Measurements from ENCODE around the gene THSD4. TPM values are rescaled to one million over a fixed set of nuclear protein-coding genes. Genes with fewer than 3 reads are reported as not detected.

Gene THSD4
- total and polyA plus RNA-seq, 2 donors (not counting 1 experiment from before 2014, with no cell fraction given), result 43.1 to 95.5 TPM

- H3K9ac ChIP-seq (ENCODE audit: insufficient read depth, low read length), result no peak overlapping the region
- no peak for DNase-seq (ENCODE audit: low read depth in 2 of 2)
- peaks cover 4% of the 10 kb centered on the region for H3K9me3 ChIP-seq (ENCODE audit: control insufficient read depth, insufficient read depth, low read depth, low read length)
- H3K27me3 ChIP-seq (ENCODE audit: control insufficient read depth, insufficient read depth, low read length), result no peaks in the 10 kb centered on the region
- H3K4me3 ChIP-seq (replicated peaks in 1 of 4; ENCODE audit: control extremely low read depth in 1 of 4, insufficient read depth in 1 of 4, low read depth in 3 of 4, low read length in 4 of 4), result no peak overlapping the region
- no peak overlapping the region for H3K27ac ChIP-seq (ENCODE audit: insufficient read depth, low read length)
- H3K79me2 ChIP-seq (ENCODE audit: control insufficient read depth, insufficient read depth, low read length), result no peaks in the 10 kb centered on the region
- H3K36me3 ChIP-seq (ENCODE audit: control insufficient read depth, insufficient read depth, low read length), result no peaks in the 10 kb centered on the region
- H4K20me1 ChIP-seq (ENCODE audit: control insufficient read depth, extremely low read depth, insufficient read depth, low read length), result no peaks in the 10 kb centered on the region
- TF ChIP-seq EZH2 (IDR thresholded peaks at IDR 0.05; ENCODE audit: low read length, missing control alignments), result no peak
- no peaks in the 10 kb centered on the region for H3K4me1 ChIP-seq (ENCODE audit: control insufficient read depth, extremely low read depth, insufficient read depth, low read length)
- no peak overlapping the region for H3K4me2 ChIP-seq (ENCODE audit: extremely low read depth, insufficient read depth, low read length)
- H2AFZ ChIP-seq (ENCODE audit: low read length), result no peak overlapping the region
Observed at GRCh38 chr15:71823801-71824200, 708.5 kb downstream of the THSD4 start.

GRCh38 chr15:71825021-71825730 is 709.9 kb downstream of the THSD4 start:
- no peak overlapping the region for H3K9ac ChIP-seq (ENCODE audit: insufficient read depth, low read length)
- no peak overlapping the region for H3K27ac ChIP-seq (ENCODE audit: insufficient read depth, low read length)
- no peaks in the 10 kb centered on the region for H4K20me1 ChIP-seq (ENCODE audit: control insufficient read depth, extremely low read depth, insufficient read depth, low read length)
- no peak for DNase-seq (ENCODE audit: low read depth in 2 of 2)
- H3K27me3 ChIP-seq (ENCODE audit: control insufficient read depth, insufficient read depth, low read length), result no peaks in the 10 kb centered on the region
- H3K4me2 ChIP-seq (ENCODE audit: extremely low read depth, insufficient read depth, low read length), result no peak overlapping the region
- H3K9me3 ChIP-seq (ENCODE audit: control insufficient read depth, insufficient read depth, low read depth, low read length), result peaks cover 4% of the 10 kb centered on the region
- H3K4me3 ChIP-seq (replicated peaks in 1 of 4; ENCODE audit: control extremely low read depth in 1 of 4, insufficient read depth in 1 of 4, low read depth in 3 of 4, low read length in 4 of 4), result no peak overlapping the region
- no peak overlapping the region for H2AFZ ChIP-seq (ENCODE audit: low read length)
- peaks cover 2% of the 10 kb centered on the region for H3K36me3 ChIP-seq (ENCODE audit: control insufficient read depth, insufficient read depth, low read length)
- TF ChIP-seq CTCF (conservative IDR thresholded peaks at IDR 0.05 in 1 of 2, IDR thresholded peaks at IDR 0.05 in 1 of 2; ENCODE audit: low read depth in 1 of 2, low read length in 2 of 2) (no peak), EZH2 (IDR thresholded peaks at IDR 0.05; ENCODE audit: low read length, missing control alignments) (no peak)
- H3K79me2 ChIP-seq (ENCODE audit: control insufficient read depth, insufficient read depth, low read length), result no peaks in the 10 kb centered on the region
- H3K4me1 ChIP-seq (ENCODE audit: control insufficient read depth, extremely low read depth, insufficient read depth, low read length), result no peaks in the 10 kb centered on the region

DNA sequence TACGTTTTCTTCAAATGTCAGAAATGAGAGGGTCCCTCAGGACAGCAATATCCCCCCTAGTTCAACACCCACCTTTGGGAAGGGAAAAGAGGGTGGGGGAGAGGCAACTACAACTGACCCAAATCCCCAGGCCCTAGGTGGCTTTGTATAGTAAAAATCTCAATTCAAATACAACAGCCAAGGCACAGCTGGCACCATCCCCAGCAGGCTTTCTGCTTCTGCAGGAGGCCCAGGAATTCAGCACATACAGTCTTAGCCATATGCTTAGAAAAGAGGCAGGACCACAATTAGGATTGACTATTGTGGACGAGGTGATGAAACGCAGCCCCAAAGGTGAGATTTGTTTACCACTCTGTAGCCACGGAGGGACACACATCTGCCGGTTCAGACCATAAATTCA is 710.9 kb downstream of the THSD4 start:
- TF ChIP-seq CTCF (conservative IDR thresholded peaks at IDR 0.05 in 1 of 2, IDR thresholded peaks at IDR 0.05 in 1 of 2; ENCODE audit: low read depth in 1 of 2, low read length in 2 of 2), result no peak
- no peak for TF ChIP-seq EZH2 (IDR thresholded peaks at IDR 0.05; ENCODE audit: low read length, missing control alignments)
- DNase-seq (ENCODE audit: low read depth in 2 of 2), result no peak
- Histone ChIP-seq H2AFZ (ENCODE audit: low read length) (no peak overlapping the region), H3K4me1 (ENCODE audit: control insufficient read depth, extremely low read depth, insufficient read depth, low read length) (no peaks in the 10 kb centered on the region), H3K27me3 (ENCODE audit: control insufficient read depth, insufficient read depth, low read length) (no peaks in the 10 kb centered on the region), H3K79me2 (ENCODE audit: control insufficient read depth, insufficient read depth, low read length) (no peaks in the 10 kb centered on the region), H3K27ac (ENCODE audit: insufficient read depth, low read length) (no peak overlapping the region), H3K4me2 (ENCODE audit: extremely low read depth, insufficient read depth, low read length) (no peak overlapping the region), H3K4me3 (replicated peaks in 1 of 4; ENCODE audit: control extremely low read depth in 1 of 4, insufficient read depth in 1 of 4, low read depth in 3 of 4, low read length in 4 of 4) (no peak overlapping the region), H3K9me3 (ENCODE audit: control insufficient read depth, insufficient read depth, low read depth, low read length) (peaks cover 2% of the 10 kb centered on the region), H3K9ac (ENCODE audit: insufficient read depth, low read length) (no peak overlapping the region), H4K20me1 (ENCODE audit: control insufficient read depth, extremely low read depth, insufficient read depth, low read length) (no peaks in the 10 kb centered on the region), H3K36me3 (ENCODE audit: control insufficient read depth, insufficient read depth, low read length) (peaks cover 2% of the 10 kb centered on the region)

Data from fibroblast of lung (primary cell).